Bronchial epithelial cell (primary cell): Measurements from ENCODE around the gene ANTXRL. TPM values are rescaled to one million over a fixed set of nuclear protein-coding genes. Genes with fewer than 3 reads are reported as not detected.

Experiments used
- DNase-seq: peaks from one replicate; pipeline ENCODE4 v3.0.0-alpha.2; 2010; ENCODE audit warnings: low read depth
- FAIRE-seq: peaks from 2 replicates; lab custom pipeline; 2011; peaks lifted over from hg19 to GRCh38; lab: Jason Lieb, UNC
- H3K27me3 ChIP-seq: 2 replicates; pipeline ENCODE4 v1.5.1; 2011; ENCODE audit warnings: low read length; ENCODE audit not compliant: control insufficient read depth, insufficient read depth
- H3K36me3 ChIP-seq: 2 replicates; pipeline ENCODE4 v1.5.1; 2011; ENCODE audit warnings: low read length; ENCODE audit not compliant: control insufficient read depth, insufficient read depth
- H3K4me3 ChIP-seq: 2 replicates; pipeline ENCODE4 v1.5.1; 2011; ENCODE audit warnings: mild to moderate bottlenecking, low read depth, low read length, control low read depth
- CTCF ChIP-seq: IDR thresholded peaks from 2 replicates; pipeline ENCODE4 v1.5.1; 2011; ENCODE audit warnings: mild to moderate bottlenecking, moderate library complexity, low read length, control low read depth, inconsistent platforms; ENCODE audit not compliant: insufficient read depth, severe bottlenecking
- total RNA-seq: library from RNA; depleted of rRNA; stranded (reverse); fragments of >200 nt; gene quantifications from 2 replicates; pipeline ENCODE4 v1.2.1, GENCODE V29; 2014

ANTXRL gene
- total RNA-seq, 1 donor from 2014 or later = not detected

GRCh38 chr10:46250481-46250880 is 36.3 kb upstream of the ANTXRL start:
- FAIRE-seq (no peak), DNase-seq (no peak)
- Histone ChIP-seq H3K36me3 (no peaks in the 10 kb centered on the region), H3K27me3 (no peaks in the 10 kb centered on the region), H3K4me3 (no peak overlapping the region)
- no peak for TF ChIP-seq CTCF

- TF ChIP-seq CTCF = no peak
- DNase-seq (no peak), FAIRE-seq (no peak)
- no peak overlapping the region for H3K4me3 ChIP-seq
- H3K27me3 ChIP-seq = no peaks in the 10 kb centered on the region
- H3K36me3 ChIP-seq = no peaks in the 10 kb centered on the region
Observed at GRCh38 chr10:46250898-46251856, 35.6 kb upstream of the ANTXRL start.

- Histone ChIP-seq H3K36me3 (no peaks in the 10 kb centered on the region), H3K4me3 (no peak overlapping the region), H3K27me3 (no peaks in the 10 kb centered on the region)
- DNase-seq = no peak
- TF ChIP-seq CTCF = no peak
- FAIRE-seq = no peak
Observed at GRCh38 chr10:46251857-46252847, 34.6 kb upstream of the ANTXRL start.

GRCh38 chr10:46253076-46254006 is 33.5 kb upstream of the ANTXRL start:
- Histone ChIP-seq H3K36me3 (no peaks in the 10 kb centered on the region), H3K27me3 (no peaks in the 10 kb centered on the region), H3K4me3 (no peak overlapping the region)
- no peak for FAIRE-seq
- no peak for TF ChIP-seq CTCF
- DNase-seq = no peak

- DNase-seq (no peak), FAIRE-seq (no peak)
- H3K36me3 ChIP-seq = no peaks in the 10 kb centered on the region
- no peaks in the 10 kb centered on the region for H3K27me3 ChIP-seq
- TF ChIP-seq CTCF = no peak
- no peak overlapping the region for H3K4me3 ChIP-seq
Observed at GRCh38 chr10:46254007-46254383, 32.8 kb upstream of the ANTXRL start.
